Tibial nerve (tissue), 4 donors: ENCODE data around the gene DMKN. TPM values are rescaled to one million over a fixed set of nuclear protein-coding genes. Genes with fewer than 3 reads are reported as not detected.

ENCODE experiments used
- DNase-seq, 2 donors: peaks; one replicate each; pipeline ENCODE4 v3.0.0-alpha.2; 2019; ENCODE audit warnings: low spot score in 2 of 2
- H3K27ac ChIP-seq, 4 donors: fragments of 200-600 bp; sonication (generic) in 3 of 4; one replicate each; pipeline ENCODE4 v1.5.1; 2017 to 2019; ENCODE audit warnings: mild to moderate bottlenecking in 1 of 4
- H3K27me3 ChIP-seq, 2 donors: fragments of 200-600 bp; sonication (generic) in 1 of 2; one replicate each; pipeline versions ENCODE4 v1.5.1 to v1.6.0; 2017 to 2019
- H3K36me3 ChIP-seq, 3 donors: fragments of 200-600 bp; sonication (generic); one replicate each; pipeline ENCODE4 v1.5.1; 2018 to 2019
- H3K4me1 ChIP-seq, 4 donors: fragments of 200-600 bp; sonication (generic) in 3 of 4; one replicate each; pipeline ENCODE4 v1.5.1; 2017 to 2019
- H3K4me3 ChIP-seq, 4 donors: fragments of 200-600 bp; sonication (generic) in 3 of 4; one replicate each; pipeline ENCODE4 v1.5.1; 2017 to 2019; ENCODE audit warnings: mild to moderate bottlenecking in 1 of 4, moderate library complexity in 1 of 4
- H3K9me3 ChIP-seq, 4 donors: fragments of 200-600 bp; sonication (generic) in 3 of 4; one replicate each; pipeline ENCODE4 v1.5.1; 2017 to 2019
- EP300 ChIP-seq, 2 donors: sonication (generic); formaldehyde crosslinking; IDR thresholded peaks; one replicate each; pipeline ENCODE4 v1.6.1; 2017; ENCODE audit warnings: antibody characterized with exemption in 2 of 2, mild to moderate bottlenecking in 1 of 2
- POLR2A ChIP-seq, 2 donors: fragments of 450-650 bp; IDR thresholded peaks; one replicate each; pipeline ENCODE4 v1.6.1; 2017; ENCODE audit warnings: antibody characterized with exemption in 2 of 2, mild to moderate bottlenecking in 2 of 2, moderate library complexity in 2 of 2
- WGBS, 2 donors: methylation state at CpG; one replicate each; pipeline ENCODE4 v1.1.5; 2018; 5-methylcytosine and 5-hydroxymethylcytosine counted together
- total RNA-seq, 4 donors: library from RNA; depleted of rRNA; stranded (reverse); fragments of >200 nt; gene quantifications; one replicate each; pipeline ENCODE4 v1.1.0, GENCODE V29; 2016
- TF ChIP-seq, protein P1 (sequence below), 5 experiments: fragments of 200-600 bp in 3 of 5; fragments of 450-650 bp in 2 of 5; sonication (generic) in 3 of 5; IDR thresholded peaks; one replicate each; pipeline ENCODE4 v1.5.1; 2016 to 2019; ENCODE audit warnings: antibody characterized with exemption in 5 of 5, mild to moderate bottlenecking in 3 of 5, moderate library complexity in 2 of 5

The DMKN gene
- total RNA-seq, 4 donors from 2014 or later, result 8.2 to 33.5 (median 26.5) TPM

DNA sequence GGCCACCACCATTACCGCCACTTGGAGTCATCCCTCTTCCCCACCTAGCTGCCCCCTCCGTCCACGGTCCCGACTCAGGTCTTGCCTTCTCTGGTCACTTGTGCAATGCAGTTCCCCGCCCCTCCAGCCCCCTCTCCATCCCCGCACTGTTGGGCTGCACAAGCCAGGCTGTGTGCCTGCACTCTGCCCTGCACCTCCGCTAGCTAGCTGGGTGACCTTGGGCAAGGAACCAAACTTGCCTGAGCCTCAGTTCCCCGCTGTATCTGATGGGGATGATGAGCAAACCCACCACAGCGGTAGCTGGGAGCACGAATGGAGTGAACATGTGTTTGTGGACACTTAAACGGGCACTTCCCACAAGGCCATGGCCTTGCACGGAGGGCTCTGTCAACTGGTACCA lies 26.4 kb upstream of the DMKN start:
- TF ChIP-seq, protein P1, sequence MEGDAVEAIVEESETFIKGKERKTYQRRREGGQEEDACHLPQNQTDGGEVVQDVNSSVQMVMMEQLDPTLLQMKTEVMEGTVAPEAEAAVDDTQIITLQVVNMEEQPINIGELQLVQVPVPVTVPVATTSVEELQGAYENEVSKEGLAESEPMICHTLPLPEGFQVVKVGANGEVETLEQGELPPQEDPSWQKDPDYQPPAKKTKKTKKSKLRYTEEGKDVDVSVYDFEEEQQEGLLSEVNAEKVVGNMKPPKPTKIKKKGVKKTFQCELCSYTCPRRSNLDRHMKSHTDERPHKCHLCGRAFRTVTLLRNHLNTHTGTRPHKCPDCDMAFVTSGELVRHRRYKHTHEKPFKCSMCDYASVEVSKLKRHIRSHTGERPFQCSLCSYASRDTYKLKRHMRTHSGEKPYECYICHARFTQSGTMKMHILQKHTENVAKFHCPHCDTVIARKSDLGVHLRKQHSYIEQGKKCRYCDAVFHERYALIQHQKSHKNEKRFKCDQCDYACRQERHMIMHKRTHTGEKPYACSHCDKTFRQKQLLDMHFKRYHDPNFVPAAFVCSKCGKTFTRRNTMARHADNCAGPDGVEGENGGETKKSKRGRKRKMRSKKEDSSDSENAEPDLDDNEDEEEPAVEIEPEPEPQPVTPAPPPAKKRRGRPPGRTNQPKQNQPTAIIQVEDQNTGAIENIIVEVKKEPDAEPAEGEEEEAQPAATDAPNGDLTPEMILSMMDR (IDR thresholded peaks at IDR 0.05), result no peak
- TF ChIP-seq EP300 (IDR thresholded peaks at IDR 0.05) (no peak), POLR2A (IDR thresholded peaks at IDR 0.05) (no peak)
- 86 to 87% methylated on average over 8 to 12 of the region's 12 CpGs for WGBS, 2 donors
- Histone ChIP-seq H3K36me3 (peaks cover 0 to 23% (median 0%) of the 10 kb centered on the region in 3 donors), H3K27me3 (peaks cover 0 to 7% of the 10 kb centered on the region in 2 donors), H3K27ac (no peak overlapping the region), H3K4me1 (peaks cover 0 to 15% (median 7%) of the 10 kb centered on the region in 4 donors), H3K9me3 (no peaks in the 10 kb centered on the region), H3K4me3 (no peak overlapping the region)
- no peak for DNase-seq

DNA sequence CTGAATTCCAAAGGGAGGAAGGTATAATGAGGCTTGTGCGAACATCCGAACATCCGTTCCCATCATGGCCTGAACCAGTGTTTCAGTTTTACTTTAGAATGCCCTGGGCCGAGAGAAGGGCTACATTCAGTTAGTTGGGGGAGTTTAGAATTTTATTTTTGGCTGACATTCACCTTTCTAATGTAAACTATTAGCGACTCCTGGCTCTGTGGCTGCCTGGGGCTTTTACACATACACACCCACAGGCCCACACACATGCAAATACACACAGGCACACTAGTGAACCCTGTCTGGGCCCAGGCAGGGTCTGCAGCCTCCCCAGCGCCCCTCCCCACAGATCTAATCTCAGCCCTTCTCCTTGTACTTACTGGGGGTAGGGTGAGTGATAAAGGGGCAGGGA lies 25.9 kb upstream of the DMKN start:
- H3K4me3 ChIP-seq, result no peak overlapping the region
- DNase-seq, result no peak
- no peak for TF ChIP-seq EP300 (IDR thresholded peaks at IDR 0.05)
- TF ChIP-seq, protein P1 (IDR thresholded peaks at IDR 0.05), result no peak
- TF ChIP-seq POLR2A (IDR thresholded peaks at IDR 0.05), result no peak

DNA sequence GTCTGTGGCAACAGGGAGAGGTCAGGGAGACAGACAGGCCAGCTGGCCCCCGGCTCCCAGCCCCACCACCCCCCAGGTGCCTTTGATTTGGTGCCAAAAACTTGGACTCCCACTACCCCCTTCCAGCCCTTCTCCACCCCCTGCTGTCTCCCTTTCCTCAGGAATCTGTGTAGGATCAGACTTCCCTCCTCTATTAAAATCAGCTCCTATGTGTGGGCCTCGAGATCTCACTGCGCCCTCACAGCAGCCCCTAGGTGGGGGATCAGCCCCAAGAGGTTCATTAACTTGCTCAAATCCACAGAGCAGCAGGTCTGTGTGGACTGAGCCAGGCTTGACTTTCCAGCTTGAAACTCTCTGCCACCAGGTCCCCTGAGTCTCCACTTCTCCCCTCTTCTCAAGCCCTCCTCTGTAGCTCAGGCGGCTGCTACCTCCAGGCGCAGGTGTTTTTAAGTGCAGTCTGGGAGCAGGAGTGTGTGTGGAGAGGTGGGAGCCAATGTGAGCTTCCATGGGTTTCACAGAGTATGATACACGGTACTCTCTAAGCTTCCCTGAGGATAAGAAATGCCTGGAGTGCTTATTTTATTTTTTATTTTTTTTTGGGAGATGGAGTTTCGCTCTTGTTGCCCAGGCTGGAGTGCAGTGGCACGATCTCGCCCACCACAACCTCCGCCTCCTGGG lies 21.5 kb upstream of the DMKN start:
- Histone ChIP-seq H3K4me1 (peaks cover 0 to 8% (median 0%) of the 10 kb centered on the region in 4 donors), H3K4me3 (no peak overlapping the region), H3K9me3 (no peaks in the 10 kb centered on the region), H3K27me3 (peaks cover 0 to 55% of the 10 kb centered on the region in 2 donors), H3K36me3 (no peaks in the 10 kb centered on the region), H3K27ac (no peak overlapping the region)
- 60 to 68% methylated on average over 10 of the region's 10 CpGs for WGBS, 2 donors
- DNase-seq, result no peak
- TF ChIP-seq, protein P1 (IDR thresholded peaks at IDR 0.05), result no peak
- TF ChIP-seq EP300 (IDR thresholded peaks at IDR 0.05) (no peak), POLR2A (IDR thresholded peaks at IDR 0.05) (no peak)

More for the DNA sequence above, 25.9 kb upstream of the DMKN start:
- Histone ChIP-seq H3K4me1 (peaks cover 0 to 10% (median 3%) of the 10 kb centered on the region in 4 donors), H3K27me3 (peaks cover 0 to 12% of the 10 kb centered on the region in 2 donors), H3K36me3 (peaks cover 0 to 23% (median 0%) of the 10 kb centered on the region in 3 donors), H3K9me3 (no peaks in the 10 kb centered on the region), H3K27ac (no peak overlapping the region)
- 65 to 69% methylated on average over 6 of the region's 6 CpGs for WGBS, 2 donors

DNA sequence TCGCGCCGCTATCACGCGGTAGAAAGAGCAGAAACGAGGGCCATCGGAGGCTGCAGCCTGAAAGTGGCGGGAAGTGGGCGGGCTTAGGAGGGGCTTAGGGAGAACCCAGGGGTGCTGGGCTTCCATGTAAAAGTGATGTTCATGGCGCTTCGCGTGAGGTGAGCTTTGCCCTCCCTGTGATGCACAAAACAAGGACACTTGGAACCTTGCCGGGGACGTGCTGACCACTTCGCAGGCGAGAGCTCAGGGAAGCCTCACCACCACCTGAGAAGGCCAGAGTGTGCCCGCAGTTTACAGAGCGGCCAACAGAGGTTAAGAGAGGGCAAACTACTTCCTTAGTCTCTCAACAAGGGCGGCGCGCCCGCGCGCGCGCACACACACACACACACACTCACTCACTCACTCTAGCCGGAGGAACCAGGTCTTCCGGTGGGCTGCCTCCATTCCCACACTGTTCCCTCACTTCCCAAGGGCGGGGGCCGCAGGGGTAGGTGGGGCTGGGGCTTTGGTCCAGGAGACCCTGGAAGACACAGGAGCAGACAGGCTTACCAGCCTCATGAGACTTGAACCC lies 20.5 kb upstream of the DMKN start:
- Histone ChIP-seq H3K27me3 (peaks cover 0 to 65% of the 10 kb centered on the region in 2 donors), H3K27ac (no peak overlapping the region)

More for the DNA sequence above, 20.5 kb upstream of the DMKN start:
- peak in 1 of 2 donors; percentile 16 for DNase-seq
- H3K9me3 ChIP-seq, result no peaks in the 10 kb centered on the region
- H3K4me1 ChIP-seq, result peaks cover 0 to 8% (median 0%) of the 10 kb centered on the region in 4 donors
- WGBS, 2 donors, result 4 to 5% methylated on average over 18 to 26 of the region's 30 CpGs
- no peak overlapping the region for H3K4me3 ChIP-seq
- no peaks in the 10 kb centered on the region for H3K36me3 ChIP-seq
- TF ChIP-seq EP300 (IDR thresholded peaks at IDR 0.05) (no peak), POLR2A (IDR thresholded peaks at IDR 0.05) (no peak)
- TF ChIP-seq, protein P1 (IDR thresholded peaks at IDR 0.05), result no peak
